OCI-LY7 (cell line): Measurements from ENCODE around the gene BRIP1. TPM values are rescaled to one million over a fixed set of nuclear protein-coding genes. Genes with fewer than 3 reads are reported as not detected.

ENCODE experiments used
- BruUV-seq: library from RNA; stranded (reverse); fragments of 400-500 nt; replicated peaks from 2 replicates; lab custom pipeline; 2021; lab: Mats Ljungman, UMichigan
- CTCF ChIA-PET: fragments of 300-600 bp; sonication (Branson Sonifier 250); formaldehyde crosslinking; loops from one replicate; lab custom pipeline; 2022; ENCODE audit warnings: antibody characterized with exemption; ENCODE audit not compliant: unreplicated experiment; lab: Charles Lee
- POLR2A ChIA-PET: fragments of 300-600 bp; sonication (Branson Sonifier 250); formaldehyde crosslinking; loops from one replicate; lab custom pipeline; 2022; ENCODE audit warnings: antibody characterized with exemption; lab: Charles Lee
- DNase-seq: peaks from one replicate; pipeline ENCODE4 v3.0.0-alpha.2; 2015; ENCODE audit warnings: low spot score
- H2AFZ ChIP-seq: fragments of 200-600 bp; sonication (generic), shearing (Covaris generic); 2 replicates; pipeline ENCODE4 v1.6.1; 2014; ENCODE audit warnings: mild to moderate bottlenecking, antibody characterized with exemption, low read length, moderate library complexity
- H3K27ac ChIP-seq: fragments of 200-600 bp; sonication (generic); 2 replicates; pipeline ENCODE4 v1.5.1; 2014; ENCODE audit warnings: mixed run types, low read depth, mild to moderate bottlenecking, moderate library complexity, low read length, inconsistent platforms; ENCODE audit not compliant: poor library complexity, severe bottlenecking
- H3K36me3 ChIP-seq: fragments of 200-600 bp; sonication (generic); 2 replicates; pipeline ENCODE4 v1.6.1; 2014; ENCODE audit warnings: mild to moderate bottlenecking, antibody characterized with exemption, low read length, moderate library complexity, mixed read lengths; ENCODE audit not compliant: insufficient read depth
- H3K4me1 ChIP-seq: fragments of 200-600 bp; sonication (generic); 2 replicates; pipeline ENCODE4 v1.5.1; 2014; ENCODE audit warnings: mild to moderate bottlenecking, low read length; ENCODE audit not compliant: insufficient read depth, poor library complexity, severe bottlenecking
- H3K4me2 ChIP-seq: fragments of 200-600 bp; sonication (generic); 2 replicates; pipeline ENCODE4 v1.6.1; 2014; ENCODE audit warnings: mild to moderate bottlenecking, low read length
- H3K4me3 ChIP-seq: fragments of 200-600 bp; sonication (generic); 2 replicates; pipeline ENCODE4 v1.5.1; 2014; ENCODE audit warnings: mild to moderate bottlenecking, low read depth, low read length; ENCODE audit not compliant: poor library complexity, severe bottlenecking
- H3K79me2 ChIP-seq: fragments of 200-600 bp; sonication (generic); 2 replicates; pipeline ENCODE4 v1.6.1; 2016; ENCODE audit warnings: low read depth, mild to moderate bottlenecking, low read length, moderate library complexity, mixed read lengths; ENCODE audit not compliant: insufficient read depth
- H3K9me2 ChIP-seq: fragments of 200-600 bp; sonication (generic); 2 replicates; pipeline ENCODE4 v1.6.1; 2016; ENCODE audit warnings: mild to moderate bottlenecking, low read length, mixed read lengths; ENCODE audit not compliant: insufficient read depth
- H3K9me3 ChIP-seq: fragments of 200-600 bp; sonication (generic); 2 replicates; pipeline ENCODE4 v1.6.1; 2014; ENCODE audit warnings: mild to moderate bottlenecking, mixed run types, low read length, mixed read lengths
- H4K20me1 ChIP-seq: fragments of 200-600 bp; sonication (generic); 2 replicates; pipeline ENCODE4 v1.6.1; 2014; ENCODE audit warnings: mild to moderate bottlenecking, antibody characterized with exemption, low read length, moderate library complexity, mixed read lengths; ENCODE audit not compliant: insufficient read depth
- CTCF ChIP-seq: fragments of 200-600 bp; sonication (generic); conservative IDR thresholded peaks from 2 replicates; pipeline ENCODE4 v1.5.1; 2014; ENCODE audit warnings: mild to moderate bottlenecking, antibody characterized with exemption, low read length, moderate library complexity, mixed read lengths
- EZH2phosphoT487 ChIP-seq: fragments of 200-600 bp; sonication (generic); IDR thresholded peaks from 2 replicates; pipeline ENCODE4 v1.6.1; 2018; ENCODE audit warnings: low read depth, borderline replicate concordance, mild to moderate bottlenecking, mixed run types, antibody characterized with exemption, low read length, moderate library complexity, mixed read lengths
- intact Hi-C: fragments of 100-400 bp; cut with micrococcal nuclease; formaldehyde crosslinking; loops from one replicate; pipeline ENCODE4 v1.10.0; 2022; ENCODE audit not compliant: unreplicated experiment
- total RNA-seq, 2 experiments: library from RNA; depleted of rRNA in 1 of 2; stranded (reverse); fragments of >200 nt in 1 of 2; shearing (Covaris generic) in 1 of 2; gene quantifications; 2 replicates each; pipeline ENCODE4 v1.2.3, GENCODE V29; 2014 to 2022

BRIP1 gene
- total RNA-seq, 2 experiments from 2014 or later = 32.5 to 33.8 TPM

DNA sequence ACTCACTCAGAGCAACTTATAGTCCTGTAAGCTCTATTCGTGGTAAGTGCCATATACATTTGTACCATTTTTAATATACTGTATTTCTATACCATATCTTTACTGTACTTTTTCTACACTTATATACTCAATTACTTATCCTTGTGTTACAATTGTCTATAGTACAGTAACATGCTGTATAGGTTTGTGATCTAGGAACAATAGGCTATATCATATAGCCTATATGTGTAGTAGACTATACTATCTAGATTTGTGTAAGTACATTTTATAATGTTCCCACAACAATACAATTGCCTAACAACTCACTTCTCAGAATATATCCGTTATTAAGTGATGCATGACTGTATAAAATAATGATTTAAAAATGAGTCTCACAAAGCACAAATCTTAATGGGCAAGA, 149.0 kb downstream of the BRIP1 start:
- Histone ChIP-seq H3K9me2 (no peaks in the 10 kb centered on the region), H3K36me3 (peaks cover 90% of the 10 kb centered on the region), H3K4me1 (no peaks in the 10 kb centered on the region), H3K27ac (no peak overlapping the region), H3K4me3 (no peak overlapping the region), H3K9me3 (peaks cover 25% of the 10 kb centered on the region), H3K79me2 (no peaks in the 10 kb centered on the region), H2AFZ (no peak overlapping the region), H4K20me1 (no peaks in the 10 kb centered on the region), H3K4me2 (no peak overlapping the region)
- intact Hi-C loops = no loop called here
- no peak for DNase-seq
- no TSS peak for BruUV-seq
- POLR2A ChIA-PET = interaction anchor here (0.6 to 0.9 kb wide), 2 partner anchors 13 to 274 kb away, joined by 3 to 4 read pairs; no protein-coding TSS in a partner anchor
- TF ChIP-seq EZH2phosphoT487 (no peak), CTCF (no peak)
- CTCF ChIA-PET = no interaction called here

GRCh38 chr17:61713035-61713434, 150.3 kb downstream of the BRIP1 start:
- Histone ChIP-seq H3K4me3 (no peak overlapping the region), H2AFZ (no peak overlapping the region), H3K79me2 (no peaks in the 10 kb centered on the region), H4K20me1 (no peaks in the 10 kb centered on the region), H3K4me2 (no peak overlapping the region), H3K9me2 (no peaks in the 10 kb centered on the region), H3K36me3 (peaks cover 92% of the 10 kb centered on the region), H3K9me3 (peaks cover 24% of the 10 kb centered on the region), H3K4me1 (no peaks in the 10 kb centered on the region), H3K27ac (no peak overlapping the region)
- no TSS peak for BruUV-seq
- POLR2A ChIA-PET = no interaction called here
- no peak for TF ChIP-seq CTCF
- TF ChIP-seq EZH2phosphoT487 = no peak
- intact Hi-C loops = no loop called here
- CTCF ChIA-PET = no interaction called here
- DNase-seq = no peak

GRCh38 chr17:61710546-61710945, 152.8 kb downstream of the BRIP1 start:
- TF ChIP-seq CTCF (no peak), EZH2phosphoT487 (no peak)
- no TSS peak for BruUV-seq
- no peak overlapping the region for H2AFZ ChIP-seq
- H3K4me2 ChIP-seq = no peak overlapping the region
- intact Hi-C loops = no loop called here
- H3K27ac ChIP-seq = no peak overlapping the region
- CTCF ChIA-PET = no interaction called here
- no peaks in the 10 kb centered on the region for H3K4me1 ChIP-seq
- no peaks in the 10 kb centered on the region for H3K79me2 ChIP-seq
- H3K4me3 ChIP-seq = no peak overlapping the region
- H3K9me2 ChIP-seq = no peaks in the 10 kb centered on the region
- H3K36me3 ChIP-seq = peaks cover 86% of the 10 kb centered on the region
- POLR2A ChIA-PET = interaction anchor here (0.6 to 1.7 kb wide), 4 partner anchors 9 to 1070 kb away, joined by 3 to 6 read pairs (median 4); no protein-coding TSS in a partner anchor
- peaks cover 4% of the 10 kb centered on the region; the same call in 1 of the 2 replicates for H3K9me3 ChIP-seq
- no peaks in the 10 kb centered on the region for H4K20me1 ChIP-seq
- DNase-seq = no peak
